CD14-positive monocyte (primary cell): ENCODE measurements around the gene VPS16. TPM values are rescaled to one million over a fixed set of nuclear protein-coding genes. Genes with fewer than 3 reads are reported as not detected.

Experiments used
- DNase-seq, 3 donors: peaks; one replicate each; pipeline ENCODE4 v3.0.0-alpha.2; 2011 to 2022
- H2AFZ ChIP-seq: 2 replicates; pipeline ENCODE4 v1.6.0; 2012; ENCODE audit warnings: mild to moderate bottlenecking, low read depth, low read length, inconsistent platforms; ENCODE audit not compliant: insufficient read depth, poor library complexity, severe bottlenecking
- H3K27ac ChIP-seq, 2 donors: 1 replicate in 1 of 2; 2 replicates in 1 of 2; pipeline ENCODE4 v1.5.1; 2012 to 2013; ENCODE audit warnings: low read length in 2 of 2, control low read depth in 1 of 2, inconsistent platforms in 1 of 2, low read depth in 1 of 2, mild to moderate bottlenecking in 1 of 2
- H3K27me3 ChIP-seq, 2 donors: one replicate each; pipeline versions ENCODE4 v1.6.0 to v1.6.1; 2011 to 2013; ENCODE audit warnings: low read length in 2 of 2; ENCODE audit not compliant: control insufficient read depth in 2 of 2, insufficient read depth in 2 of 2
- H3K36me3 ChIP-seq, 2 donors: replicated peaks in 1 of 2; 1 replicate in 1 of 2; 2 replicates in 1 of 2; pipeline versions ENCODE4 v1.5.1 to v1.6.1; 2012 to 2013; ENCODE audit warnings: low read length in 2 of 2, control low read depth in 1 of 2, inconsistent platforms in 1 of 2, mild to moderate bottlenecking in 1 of 2; ENCODE audit not compliant: insufficient read depth in 2 of 2, control insufficient read depth in 1 of 2
- H3K4me1 ChIP-seq, 2 donors: 1 replicate in 1 of 2; 2 replicates in 1 of 2; pipeline versions ENCODE4 v1.5.1 to v1.6.1; 2012 to 2013; ENCODE audit warnings: low read length in 2 of 2, control low read depth in 1 of 2, inconsistent platforms in 1 of 2, mild to moderate bottlenecking in 1 of 2, moderate library complexity in 1 of 2; ENCODE audit not compliant: insufficient read depth in 2 of 2, control insufficient read depth in 1 of 2
- H3K4me2 ChIP-seq: replicated peaks from 2 replicates; pipeline ENCODE3; 2012; ENCODE audit warnings: low read length, moderate library complexity, mild to moderate bottlenecking; ENCODE audit not compliant: poor library complexity, severe bottlenecking; ENCODE audit errors: extremely low read depth
- H3K4me3 ChIP-seq, 3 experiments: fragments of 200-600 bp in 1 of 3; sonication (generic) in 1 of 3; replicated peaks in 1 of 3; 1 replicate in 2 of 3; 2 replicates in 1 of 3; pipeline ENCODE4 v1.5.1; 2011 to 2013; ENCODE audit warnings: low read length in 3 of 3, mild to moderate bottlenecking in 3 of 3, control low read depth in 2 of 3, low read depth in 2 of 3, inconsistent platforms in 1 of 3, moderate library complexity in 1 of 3
- H3K79me2 ChIP-seq: 2 replicates; pipeline ENCODE4 v1.6.0; 2012; ENCODE audit warnings: mild to moderate bottlenecking, control low read depth, inconsistent platforms, low read length, moderate library complexity; ENCODE audit not compliant: insufficient read depth
- H3K9ac ChIP-seq: 2 replicates; pipeline ENCODE4 v1.6.0; 2017; ENCODE audit warnings: low read length, mild to moderate bottlenecking; ENCODE audit not compliant: insufficient read depth, poor library complexity, severe bottlenecking
- H3K9me3 ChIP-seq, 2 donors: replicated peaks in 1 of 2; 1 replicate in 1 of 2; 2 replicates in 1 of 2; pipeline versions ENCODE4 v1.5.1 to v1.6.1; 2012 to 2013; ENCODE audit warnings: low read length in 2 of 2, control low read depth in 1 of 2; ENCODE audit not compliant: control insufficient read depth in 1 of 2, insufficient read depth in 1 of 2
- H4K20me1 ChIP-seq: 2 replicates; pipeline ENCODE4 v1.6.0; 2012; ENCODE audit warnings: mild to moderate bottlenecking, low read length, control low read depth, moderate library complexity; ENCODE audit not compliant: insufficient read depth
- H3K27ac Mint-ChIP-seq, 7 donors: one replicate each; pipeline ENCODE4 v1.8.0; 2020; ENCODE audit warnings: mild to moderate bottlenecking in 7 of 7, mixed read lengths in 7 of 7, moderate library complexity in 6 of 7, inconsistent platforms in 2 of 7
- H3K27me3 Mint-ChIP-seq, 3 donors: one replicate each; pipeline ENCODE4 v1.8.0; 2021 to 2022; ENCODE audit warnings: low read depth in 3 of 3, mild to moderate bottlenecking in 3 of 3, mixed read lengths in 3 of 3, moderate library complexity in 3 of 3, inconsistent platforms in 1 of 3
- H3K36me3 Mint-ChIP-seq, 2 donors: one replicate each; pipeline ENCODE4 v1.8.0; 2020; ENCODE audit warnings: mixed read lengths in 2 of 2, inconsistent platforms in 1 of 2, mild to moderate bottlenecking in 1 of 2
- H3K4me1 Mint-ChIP-seq: one replicate; pipeline ENCODE4 v1.8.0; 2020; ENCODE audit warnings: mild to moderate bottlenecking, mixed read lengths
- H3K4me3 Mint-ChIP-seq, 2 donors: one replicate each; pipeline ENCODE4 v1.8.0; 2020; ENCODE audit warnings: mild to moderate bottlenecking in 2 of 2, mixed read lengths in 2 of 2, moderate library complexity in 1 of 2
- H3K9me3 Mint-ChIP-seq, 7 donors: one replicate each; pipeline ENCODE4 v1.8.0; 2020 to 2022; ENCODE audit warnings: mixed read lengths in 7 of 7, mild to moderate bottlenecking in 6 of 7, moderate library complexity in 6 of 7, inconsistent platforms in 2 of 7
- CTCF ChIP-seq: fragments of 200-600 bp; IDR thresholded peaks from one replicate; pipeline ENCODE4 v1.8.0; 2022; ENCODE audit warnings: antibody characterized with exemption, mild to moderate bottlenecking
- WGBS: methylation state at CpG from one replicate; pipeline ENCODE4 v1.1.5; 2013; ENCODE audit warnings: missing lambda C conversion rate; ENCODE audit not compliant: insufficient coverage; 5-methylcytosine and 5-hydroxymethylcytosine counted together
- intact Hi-C, 2 donors: fragments of 100-400 bp; cut with micrococcal nuclease; formaldehyde crosslinking; loops; one replicate each; pipeline versions ENCODE4 v1.15.0 to v1.15.1; 2023
- polyA plus RNA-seq, 3 donors: library from polyadenylated mRNA; depleted of rRNA in 1 of 3; unstranded in 2 of 3; stranded (reverse) in 1 of 3; fragments of 300-500 nt in 2 of 3; fragments of >200 nt in 1 of 3; fragmentation: Illumina TruSeq in 2 of 3; gene quantifications; 1 replicate in 2 of 3; 2 replicates in 1 of 3; pipeline ENCODE4 v1.2.3, GENCODE V29; 2012 to 2021

Gene VPS16
- polyA plus RNA-seq, 3 donors, result 33.3 to 87.0 (median 34.5) TPM

GRCh38 chr20:2801286-2801728 lies 39.2 kb upstream of the VPS16 start:
- H3K27me3 ChIP-seq, result peaks cover 24 to 66% of the 10 kb centered on the region in 2 donors
- no peak overlapping the region for H3K27ac ChIP-seq
- H3K4me1 Mint-ChIP-seq, result peaks cover 29% of the 10 kb centered on the region
- no peak overlapping the region for H3K9ac ChIP-seq
- peak overlapping the region in 5 of 7 donors; percentile 32 to 81 (median 61) for H3K27ac Mint-ChIP-seq
- peaks cover 57 to 68% (median 61%) of the 10 kb centered on the region in 3 donors for H3K27me3 Mint-ChIP-seq
- peaks cover 3 to 8% of the 10 kb centered on the region in 2 donors for H3K36me3 Mint-ChIP-seq
- H3K4me1 ChIP-seq, result peaks cover 23 to 26% of the 10 kb centered on the region in 2 donors
- intact Hi-C loops, result no loop called here
- WGBS, result under 1% methylated on average over 11 of the region's 13 CpGs
- peak in 1 of 3 donors; percentile 67 for DNase-seq
- H3K4me3 Mint-ChIP-seq, result peak overlapping the region; percentile 76 to 95
- H3K9me3 Mint-ChIP-seq, result peaks cover 0 to 12% (median 5%) of the 10 kb centered on the region in 7 donors
- H2AFZ ChIP-seq, result peak overlapping the region; percentile 52
- no peaks in the 10 kb centered on the region for H3K9me3 ChIP-seq
- no peaks in the 10 kb centered on the region for H3K36me3 ChIP-seq
- peak overlapping the region in 1 of 3 experiments; percentile 77 for H3K4me3 ChIP-seq
- peak overlapping the region; percentile 85 for H3K4me2 ChIP-seq
- H3K79me2 ChIP-seq, result no peaks in the 10 kb centered on the region
- TF ChIP-seq CTCF, result no peak
- H4K20me1 ChIP-seq, result no peaks in the 10 kb centered on the region

GRCh38 chr20:2804041-2804828 lies 36.3 kb upstream of the VPS16 start:
- WGBS, result 71% methylated on average over 13 of the region's 16 CpGs

More at GRCh38 chr20:2804041-2804828, 36.3 kb upstream of the VPS16 start:
- H3K27me3 Mint-ChIP-seq, result peaks cover 65 to 76% (median 68%) of the 10 kb centered on the region in 3 donors
- DNase-seq, result no peak
- H3K27ac Mint-ChIP-seq, result no peak overlapping the region
- intact Hi-C loops, result no loop called here
- TF ChIP-seq CTCF, result no peak
- H4K20me1 ChIP-seq, result no peaks in the 10 kb centered on the region
- peak overlapping the region in 1 of 2 donors; percentile 61 for H3K4me3 Mint-ChIP-seq
- no peak overlapping the region for H3K9ac ChIP-seq
- no peaks in the 10 kb centered on the region for H3K36me3 ChIP-seq
- peaks cover 22 to 24% of the 10 kb centered on the region in 2 donors for H3K4me1 ChIP-seq
- H3K9me3 Mint-ChIP-seq, result peaks cover 0 to 12% (median 6%) of the 10 kb centered on the region in 7 donors
- H3K27ac ChIP-seq, result no peak overlapping the region
- peaks cover 29 to 71% of the 10 kb centered on the region in 2 donors for H3K27me3 ChIP-seq
- no peak overlapping the region for H2AFZ ChIP-seq
- H3K4me2 ChIP-seq, result no peak overlapping the region
- peaks cover 23% of the 10 kb centered on the region for H3K4me1 Mint-ChIP-seq
- H3K4me3 ChIP-seq, result no peak overlapping the region
- no peaks in the 10 kb centered on the region for H3K9me3 ChIP-seq
- no peaks in the 10 kb centered on the region for H3K79me2 ChIP-seq
- peaks cover 3 to 8% of the 10 kb centered on the region in 2 donors for H3K36me3 Mint-ChIP-seq
